Measurements from ENCODE around the gene SMPDL3B.
"Not testable (repeated sequence)": the region's sequence is repeated elsewhere in the genome, so short reads cannot be mapped to it uniquely, and the experiment has no call there.

The SMPDL3B gene

DNA sequence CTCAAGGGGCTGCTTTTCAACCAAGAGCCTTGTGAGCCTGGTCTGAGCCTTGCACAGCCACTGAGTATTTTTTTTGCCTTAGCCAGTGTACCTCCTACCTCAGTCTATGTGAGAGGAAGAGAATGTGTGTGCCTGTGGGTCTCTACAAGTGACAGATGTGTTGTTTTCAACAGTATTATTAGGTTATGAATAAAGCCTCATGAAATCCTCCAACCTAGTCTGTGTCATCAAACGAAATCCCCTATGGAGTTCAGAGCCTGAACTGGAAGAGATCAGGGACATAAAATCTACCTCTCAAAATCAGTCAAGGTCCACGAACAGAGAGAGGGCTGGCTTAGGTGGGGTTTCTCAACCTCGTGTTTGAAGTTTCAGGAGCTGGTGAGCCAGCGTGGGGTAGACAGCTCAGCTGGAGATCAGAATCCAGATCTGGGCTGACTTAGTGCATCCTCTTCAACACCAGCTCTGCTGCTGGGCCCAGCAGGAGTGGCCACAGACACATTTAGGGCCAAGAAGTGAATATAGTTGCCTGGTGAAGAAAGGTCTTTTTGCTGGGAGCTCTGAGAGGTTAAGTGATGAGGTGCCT is 33.2 kb downstream of the SMPDL3B start:
- in situ Hi-C loops (cut with HindIII; ENCODE audit: low sequenced_read_pairs) = no loop called here

- in situ Hi-C loops (cut with HindIII; ENCODE audit: low sequenced_read_pairs) = no loop called here
Measured at GRCh38 chr1:27968692-27969091, 33.9 kb downstream of the SMPDL3B start.

DNA sequence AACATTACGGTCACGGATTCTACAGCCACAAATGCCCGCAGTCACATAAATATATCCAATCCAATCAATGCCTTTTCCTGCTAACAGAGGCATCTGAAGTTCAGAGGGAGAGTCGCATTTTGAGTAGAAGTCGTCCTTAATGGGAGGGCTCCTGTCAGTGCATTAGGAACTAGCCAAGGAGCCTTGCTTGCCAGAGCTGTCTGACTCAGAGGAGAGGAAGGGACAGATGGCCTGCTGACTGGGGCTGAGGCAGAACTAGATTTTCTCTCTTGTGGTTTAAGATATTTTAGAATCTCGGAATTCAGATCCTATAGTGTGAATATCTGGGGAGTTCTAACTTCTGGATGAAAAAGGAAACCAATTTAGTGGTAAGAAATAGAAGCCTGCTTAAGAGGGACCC is 35.6 kb downstream of the SMPDL3B start:
- in situ Hi-C loops (cut with HindIII; ENCODE audit: low sequenced_read_pairs) = no loop called here

DNA sequence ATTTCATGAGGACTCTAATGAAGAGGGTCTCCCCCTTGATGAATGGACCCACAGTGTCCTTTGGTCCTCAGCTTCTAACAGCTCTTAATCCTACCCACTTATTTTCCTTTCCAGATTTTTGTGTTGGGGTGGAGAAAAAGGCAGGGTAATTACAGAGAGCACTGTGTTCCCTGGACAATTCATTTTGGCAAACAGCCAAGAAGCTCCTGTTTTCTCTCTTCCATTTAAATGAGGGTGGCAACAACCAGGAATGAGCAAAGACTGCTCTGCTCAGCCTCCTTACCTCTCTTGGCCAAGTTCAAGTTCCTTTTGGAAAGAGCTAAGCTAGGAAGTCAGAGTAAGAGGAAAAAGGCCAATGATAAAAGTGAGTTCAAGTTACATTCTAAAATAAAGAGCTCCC is 36.9 kb downstream of the SMPDL3B start:
- in situ Hi-C loops (cut with HindIII; ENCODE audit: low sequenced_read_pairs) = no loop called here

- in situ Hi-C loops (cut with HindIII; ENCODE audit: low sequenced_read_pairs) = no loop called here
Measured at GRCh38 chr1:27972141-27972540, 37.3 kb downstream of the SMPDL3B start.

GRCh38 chr1:27973771-27974416 is 39.1 kb downstream of the SMPDL3B start:
- in situ Hi-C loops (cut with HindIII; ENCODE audit: low sequenced_read_pairs) = no loop called here

DNA sequence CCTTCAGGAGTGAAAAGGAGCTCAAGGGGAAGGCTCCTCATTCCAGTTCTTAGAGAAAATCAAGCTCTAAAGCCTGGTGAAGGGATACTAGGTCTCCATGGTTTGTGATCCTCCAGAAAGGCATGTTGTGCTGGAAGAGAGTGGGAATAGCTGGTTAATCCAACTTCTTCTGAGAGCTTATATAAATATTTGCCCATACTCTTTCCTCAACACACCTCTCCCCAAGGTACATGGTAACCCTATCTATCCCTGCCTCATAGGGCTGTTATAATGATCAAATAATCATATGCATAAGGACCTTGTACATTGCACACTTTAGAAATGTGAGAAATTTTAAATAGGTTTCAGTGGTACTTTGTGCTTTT is 39.6 kb downstream of the SMPDL3B start:
- in situ Hi-C loops (cut with HindIII; ENCODE audit: low sequenced_read_pairs) = no loop called here

GRCh38 chr1:27979151-27979858 is 44.5 kb downstream of the SMPDL3B start:
- in situ Hi-C loops (cut with HindIII; ENCODE audit: low sequenced_read_pairs) = no loop called here

DNA sequence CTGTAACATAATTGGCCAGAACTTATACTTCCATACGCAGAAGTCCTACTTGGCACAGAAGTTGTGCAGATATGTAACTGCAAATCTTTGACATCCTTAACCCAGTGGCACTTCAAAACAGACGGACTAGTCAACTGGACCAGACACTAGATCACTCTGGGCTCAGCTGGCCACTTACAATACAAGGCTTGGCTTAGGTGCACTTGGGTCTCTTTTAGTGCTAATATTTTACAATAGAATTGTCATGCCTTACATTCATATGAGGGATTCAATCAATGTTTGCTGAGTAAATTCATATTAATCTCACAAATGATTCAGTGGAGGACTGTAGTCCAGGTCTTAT is 45.0 kb downstream of the SMPDL3B start:
- in situ Hi-C loops (cut with HindIII; ENCODE audit: low sequenced_read_pairs) = no loop called here

- in situ Hi-C loops (cut with HindIII; ENCODE audit: low sequenced_read_pairs) = no loop called here
Measured at GRCh38 chr1:27980216-27980845, 45.5 kb downstream of the SMPDL3B start.

GRCh38 chr1:27981145-27981544 is 46.3 kb downstream of the SMPDL3B start:
- in situ Hi-C loops (cut with HindIII; ENCODE audit: low sequenced_read_pairs) = no loop called here

DNA sequence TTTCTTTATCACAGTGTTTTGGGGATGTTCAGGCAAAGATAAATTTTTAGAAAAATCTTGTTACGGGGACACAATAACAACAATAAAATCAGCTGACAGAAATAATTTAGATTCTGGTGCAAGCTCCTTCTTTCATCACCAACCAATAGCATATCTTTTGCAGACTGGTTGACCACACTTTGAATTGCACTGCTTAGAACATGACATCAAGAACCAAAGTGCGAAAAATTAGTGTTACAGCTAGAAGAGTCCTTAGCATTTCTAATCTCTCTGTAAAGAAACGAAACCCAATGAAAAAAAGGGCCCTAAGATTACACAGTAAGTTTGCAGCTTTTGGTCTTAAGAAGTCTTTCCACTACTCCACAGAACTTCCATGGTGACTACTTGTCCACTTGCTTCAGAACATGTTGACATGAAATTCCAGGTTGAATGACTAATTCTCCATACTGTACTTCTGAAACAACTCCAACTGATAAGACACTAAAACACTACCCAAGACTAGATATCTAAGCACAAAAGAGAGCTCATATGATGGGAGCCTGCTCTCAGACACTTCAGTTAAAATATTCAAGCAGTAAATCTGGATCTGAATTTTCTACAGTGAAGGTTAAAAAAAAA is 56.2 kb downstream of the SMPDL3B start:
- in situ Hi-C loops (cut with HindIII; ENCODE audit: low sequenced_read_pairs) = no loop called here

DNA sequence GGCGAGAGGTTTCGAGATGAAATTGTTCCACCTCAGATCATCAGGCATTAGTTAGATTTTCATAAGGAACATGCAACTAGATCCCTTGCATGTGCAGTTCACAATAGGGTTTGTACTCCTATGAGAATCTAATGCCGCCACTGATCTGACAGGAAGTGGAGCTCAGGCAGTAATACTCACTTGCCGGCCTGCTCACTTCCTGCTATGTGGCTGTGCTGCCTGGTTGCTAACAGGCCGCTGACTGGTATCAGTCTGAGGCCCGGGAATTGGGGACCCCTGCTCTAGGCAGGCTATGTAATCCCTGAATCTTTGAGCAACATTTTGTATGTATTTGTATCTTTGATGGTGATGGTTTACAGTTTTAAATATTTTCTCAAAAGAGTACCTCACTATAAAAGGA is 57.5 kb downstream of the SMPDL3B start:
- in situ Hi-C loops (cut with HindIII; ENCODE audit: low sequenced_read_pairs) = no loop called here

DNA sequence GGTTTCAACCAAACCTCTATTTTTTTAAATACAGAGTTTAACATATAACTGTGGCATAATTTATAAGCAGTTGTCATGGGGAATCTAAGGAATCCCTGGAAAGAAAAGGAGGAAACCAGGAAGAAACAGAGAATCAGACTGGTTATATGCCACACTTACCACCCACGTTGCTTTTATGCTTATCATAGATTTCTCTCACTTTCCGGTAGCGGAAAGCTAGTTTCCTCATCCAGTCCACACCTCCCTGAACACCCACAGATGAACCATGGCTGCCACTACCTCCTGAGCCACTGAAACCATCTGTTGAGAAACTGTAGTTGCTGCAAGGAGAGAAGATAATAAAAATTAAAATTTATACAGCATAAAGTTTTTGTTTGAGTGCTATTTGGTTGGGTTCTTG is 58.4 kb downstream of the SMPDL3B start:
- in situ Hi-C loops (cut with HindIII; ENCODE audit: low sequenced_read_pairs) = no loop called here

DNA sequence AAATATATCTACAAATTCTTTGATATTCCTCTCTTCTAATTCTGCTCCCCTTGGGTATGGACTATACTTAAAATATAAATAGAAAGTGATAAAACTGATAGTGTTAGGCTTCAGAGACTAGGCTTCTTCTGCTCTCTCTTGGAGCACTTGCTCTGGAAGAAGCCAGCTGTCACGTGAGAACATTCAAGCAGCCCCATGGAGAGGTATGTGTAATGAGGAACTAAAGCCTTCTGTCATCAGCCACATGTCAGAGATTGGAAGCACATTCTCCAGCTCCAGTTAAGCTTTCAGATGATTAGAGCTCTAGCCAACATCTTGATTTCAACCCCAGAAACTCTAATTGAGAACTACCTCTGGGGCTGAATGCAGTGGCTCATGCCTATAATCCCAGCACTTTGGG is 59.3 kb downstream of the SMPDL3B start:
- in situ Hi-C loops (cut with HindIII; ENCODE audit: low sequenced_read_pairs) = no loop called here

GRCh38 chr1:27994526-27994925 is 59.7 kb downstream of the SMPDL3B start:
- in situ Hi-C loops (cut with HindIII; ENCODE audit: low sequenced_read_pairs) = not testable (repeated sequence)

GRCh38 chr1:27999055-27999454 is 64.3 kb downstream of the SMPDL3B start:
- in situ Hi-C loops (cut with HindIII; ENCODE audit: low sequenced_read_pairs) = no loop called here

DNA sequence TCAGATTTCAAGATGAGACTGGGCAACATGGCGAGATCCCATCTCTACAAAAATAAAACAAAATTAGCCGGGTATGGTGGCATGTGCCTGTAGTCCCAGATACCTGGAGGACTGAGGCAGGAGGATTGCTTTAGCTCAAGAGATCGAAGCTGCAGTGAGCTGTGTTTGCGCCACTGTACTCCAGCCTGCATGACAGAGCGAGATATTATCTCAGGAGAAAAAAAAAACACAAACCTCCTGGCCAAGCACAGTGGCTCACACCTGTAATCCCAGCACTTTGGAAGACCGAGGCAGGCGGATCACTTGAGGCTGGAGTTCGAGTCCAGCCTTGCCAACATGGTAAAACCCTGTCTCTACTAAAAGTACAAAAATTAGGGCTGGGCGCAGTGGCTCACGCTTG is 67.8 kb downstream of the SMPDL3B start:
- in situ Hi-C loops (cut with HindIII; ENCODE audit: low sequenced_read_pairs) = no loop called here

- in situ Hi-C loops (cut with HindIII; ENCODE audit: low sequenced_read_pairs) = not testable (repeated sequence)
Measured at GRCh38 chr1:28003117-28003516, 68.3 kb downstream of the SMPDL3B start.

Data from DLD1 (cell line).